Transverse colon (tissue), 4 donors: ENCODE data around the gene NCEH1. TPM values are rescaled to one million over a fixed set of nuclear protein-coding genes. Genes with fewer than 3 reads are reported as not detected.
A peak's percentile ranks its signal among the peaks of the same experiment; 100 is the strongest.
"Not testable (repeated sequence)": the region's sequence is repeated elsewhere in the genome, so short reads cannot be mapped to it uniquely, and the experiment has no call there.

Source experiments
- DNase-seq: peaks from one replicate; pipeline ENCODE4 v3.0.0-alpha.2; 2019
- H3K27ac ChIP-seq, 4 donors: fragments of 200-600 bp; sonication (generic); 2 replicates each; pipeline ENCODE4 v1.5.1; 2016 to 2018; ENCODE audit warnings: inconsistent platforms in 4 of 4
- H3K27me3 ChIP-seq: fragments of 200-600 bp; sonication (generic); 2 replicates; pipeline ENCODE4 v1.5.1; 2017; ENCODE audit warnings: inconsistent platforms
- H3K36me3 ChIP-seq, 4 donors: fragments of 200-600 bp; sonication (generic); 2 replicates each; pipeline ENCODE4 v1.5.1; 2017 to 2019; ENCODE audit warnings: inconsistent platforms in 4 of 4
- H3K4me1 ChIP-seq, 4 donors: fragments of 200-600 bp; sonication (generic); 2 replicates each; pipeline ENCODE4 v1.5.1; 2017 to 2020; ENCODE audit warnings: inconsistent platforms in 4 of 4
- H3K4me3 ChIP-seq, 4 donors: fragments of 200-600 bp; sonication (generic); 1 replicate in 1 of 4; 2 replicates in 3 of 4; pipeline versions ENCODE4 v1.5.1 to v1.6.1; 2017 to 2019; ENCODE audit warnings: inconsistent platforms in 4 of 4
- H3K9me3 ChIP-seq, 2 donors: fragments of 200-600 bp; sonication (generic); 2 replicates each; pipeline ENCODE4 v1.5.1; 2017 to 2019; ENCODE audit warnings: inconsistent platforms in 2 of 2
- EP300 ChIP-seq: sonication (generic); formaldehyde crosslinking; IDR thresholded peaks from one replicate; pipeline ENCODE4 v1.6.1; 2017; ENCODE audit warnings: antibody characterized with exemption, low read depth
- POLR2A ChIP-seq: fragments of 450-650 bp; IDR thresholded peaks from one replicate; pipeline ENCODE4 v1.6.1; 2016; ENCODE audit warnings: antibody characterized with exemption, mild to moderate bottlenecking, moderate library complexity
- POLR2AphosphoS5 ChIP-seq, 3 donors: sonication (generic); formaldehyde crosslinking; IDR thresholded peaks; one replicate each; pipeline ENCODE4 v1.6.1; 2016; ENCODE audit warnings: antibody characterized with exemption in 3 of 3
- WGBS, 2 donors: methylation state at CpG; one replicate each; pipeline ENCODE4 v1.1.5; 2018; ENCODE audit warnings: low coverage in 1 of 2; 5-methylcytosine and 5-hydroxymethylcytosine counted together
- in situ Hi-C, 4 donors: fragments of 200-750 bp; cut with MboI; loops; one replicate each; pipeline versions ENCODE4 v1.15.0 to v1.15.1; 2017; ENCODE audit warnings: low sequenced_read_pairs in 3 of 4, low pct_ligation_motif_present in 1 of 4, low pct_unique_long_range_greater_than_20kb in 1 of 4
- intact Hi-C: fragments of 100-400 bp; cut with DNase I; formaldehyde crosslinking; loops from one replicate; pipeline ENCODE4 v1.15.1; 2023; ENCODE audit warnings: low total_unique reads
- total RNA-seq, 4 donors: library from RNA; depleted of rRNA; stranded (reverse); fragments of >200 nt; gene quantifications; one replicate each; pipeline ENCODE4 v1.1.0, GENCODE V29; 2016
- TF ChIP-seq, protein P1 (sequence below), 5 experiments: fragments of 200-600 bp in 3 of 5; fragments of 450-650 bp in 2 of 5; sonication (generic) in 3 of 5; IDR thresholded peaks; 1 replicate in 2 of 5; 2 replicates in 3 of 5; pipeline ENCODE4 v1.5.1; 2016 to 2017; ENCODE audit warnings: antibody characterized with exemption in 5 of 5, inconsistent platforms in 3 of 5, mild to moderate bottlenecking in 2 of 5, moderate library complexity in 1 of 5

NCEH1 gene
- total RNA-seq, 4 donors from 2014 or later, result 2.4 to 88.3 (median 29.3) TPM

DNA sequence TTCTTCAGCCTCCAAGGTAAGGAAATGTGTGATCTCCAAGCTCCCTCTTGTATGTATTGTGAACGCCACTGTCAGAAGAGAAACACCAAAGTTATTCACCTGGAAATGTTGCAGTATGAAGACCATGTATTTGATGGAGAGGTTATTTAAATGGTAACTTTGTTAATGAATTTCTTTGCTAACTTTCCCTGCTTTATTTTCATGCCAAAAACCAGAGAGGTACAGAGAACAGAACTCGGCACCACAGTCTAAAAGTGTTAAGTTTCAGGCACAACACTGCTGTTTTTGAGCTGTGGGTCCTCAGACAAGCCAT lies 114.5 kb downstream of the NCEH1 start:
- peaks cover 15 to 32% (median 28%) of the 10 kb centered on the region in 4 donors for H3K4me1 ChIP-seq
- in situ Hi-C loops, result loop anchor here in 3 of 4 donors (5.0 to 10.0 kb wide), 2 partner anchors 112 to 114 kb away; no protein-coding TSS in a partner anchor
- 29 to 33% methylated on average over 2 of the region's 2 CpGs for WGBS, 2 donors

DNA sequence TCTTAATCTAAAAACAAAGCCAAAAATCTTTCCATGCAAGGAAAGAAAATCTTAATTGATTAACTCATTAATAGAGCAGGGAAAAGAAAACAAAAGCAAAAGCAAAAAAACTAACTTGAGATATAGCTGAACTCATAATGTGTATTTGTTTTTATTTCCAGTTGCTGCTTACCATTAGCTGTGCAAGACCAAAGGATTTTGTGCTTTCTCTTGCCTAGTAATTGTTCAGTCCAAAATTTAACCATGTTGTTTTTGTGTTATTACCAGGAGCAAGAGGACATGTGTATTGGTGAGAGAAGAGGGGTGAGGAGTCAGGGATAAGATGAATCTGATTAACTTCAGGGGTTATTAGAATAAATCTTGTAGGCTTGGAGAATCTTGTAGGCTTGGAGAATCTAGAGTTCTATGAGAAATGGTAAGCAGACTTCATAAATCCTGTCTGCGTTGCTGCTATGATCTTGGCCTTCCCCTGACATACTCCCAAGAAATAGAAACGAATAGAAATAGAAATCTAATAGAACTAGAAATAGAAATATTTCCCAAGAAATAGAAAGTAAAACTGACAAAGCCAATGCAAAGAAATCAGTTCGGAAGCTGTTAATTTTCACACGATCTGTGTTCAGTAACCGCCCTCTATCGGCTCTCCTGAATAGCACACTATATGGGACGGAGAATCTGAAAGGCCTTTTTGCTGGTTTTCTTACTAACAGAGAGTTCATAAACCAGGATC lies 115.0 kb downstream of the NCEH1 start:
- in situ Hi-C loops (loop anchor here in 3 of 4 donors (5.0 to 10.0 kb wide), 2 partner anchors 111 to 114 kb away; no protein-coding TSS in a partner anchor), intact Hi-C loops (loop anchor here (2.0 kb wide), 1 partner anchor 107 kb away; no protein-coding TSS in a partner anchor)
- Histone ChIP-seq H3K4me1 (peaks cover 15 to 36% (median 27%) of the 10 kb centered on the region in 4 donors), H3K27me3 (no peaks in the 10 kb centered on the region), H3K9me3 (no peaks in the 10 kb centered on the region), H3K27ac (peak overlapping the region; percentile 83 to 88 (median 86)), H3K4me3 (peak overlapping the region in 3 of 4 donors; percentile 18 to 42 (median 19)), H3K36me3 (no peaks in the 10 kb centered on the region)
- WGBS, 2 donors, result 2 to 5% methylated on average over 7 of the region's 7 CpGs
- no peak for TF ChIP-seq POLR2A
- TF ChIP-seq POLR2AphosphoS5 (IDR thresholded peaks at IDR 0.05), result no peak
- TF ChIP-seq, protein P1, sequence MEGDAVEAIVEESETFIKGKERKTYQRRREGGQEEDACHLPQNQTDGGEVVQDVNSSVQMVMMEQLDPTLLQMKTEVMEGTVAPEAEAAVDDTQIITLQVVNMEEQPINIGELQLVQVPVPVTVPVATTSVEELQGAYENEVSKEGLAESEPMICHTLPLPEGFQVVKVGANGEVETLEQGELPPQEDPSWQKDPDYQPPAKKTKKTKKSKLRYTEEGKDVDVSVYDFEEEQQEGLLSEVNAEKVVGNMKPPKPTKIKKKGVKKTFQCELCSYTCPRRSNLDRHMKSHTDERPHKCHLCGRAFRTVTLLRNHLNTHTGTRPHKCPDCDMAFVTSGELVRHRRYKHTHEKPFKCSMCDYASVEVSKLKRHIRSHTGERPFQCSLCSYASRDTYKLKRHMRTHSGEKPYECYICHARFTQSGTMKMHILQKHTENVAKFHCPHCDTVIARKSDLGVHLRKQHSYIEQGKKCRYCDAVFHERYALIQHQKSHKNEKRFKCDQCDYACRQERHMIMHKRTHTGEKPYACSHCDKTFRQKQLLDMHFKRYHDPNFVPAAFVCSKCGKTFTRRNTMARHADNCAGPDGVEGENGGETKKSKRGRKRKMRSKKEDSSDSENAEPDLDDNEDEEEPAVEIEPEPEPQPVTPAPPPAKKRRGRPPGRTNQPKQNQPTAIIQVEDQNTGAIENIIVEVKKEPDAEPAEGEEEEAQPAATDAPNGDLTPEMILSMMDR (IDR thresholded peaks at IDR 0.05), result peak; percentile 74 to 88 (median 83)
- TF ChIP-seq EP300, result no peak
- peak; percentile 32 for DNase-seq

More for the DNA sequence above, 114.5 kb downstream of the NCEH1 start:
- Histone ChIP-seq H3K36me3 (no peaks in the 10 kb centered on the region), H3K4me3 (no peak overlapping the region), H3K27ac (peak overlapping the region in 3 of 4 donors; percentile 84 to 88 (median 87)), H3K27me3 (no peaks in the 10 kb centered on the region), H3K9me3 (no peaks in the 10 kb centered on the region)
- no peak for DNase-seq
- TF ChIP-seq EP300 (no peak), POLR2A (no peak)
- TF ChIP-seq, protein P1 (IDR thresholded peaks at IDR 0.05), result peak in 1 of 5 experiments; percentile 8
- intact Hi-C loops, result loop anchor here (2.0 kb wide), 1 partner anchor 108 kb away; no protein-coding TSS in a partner anchor

DNA sequence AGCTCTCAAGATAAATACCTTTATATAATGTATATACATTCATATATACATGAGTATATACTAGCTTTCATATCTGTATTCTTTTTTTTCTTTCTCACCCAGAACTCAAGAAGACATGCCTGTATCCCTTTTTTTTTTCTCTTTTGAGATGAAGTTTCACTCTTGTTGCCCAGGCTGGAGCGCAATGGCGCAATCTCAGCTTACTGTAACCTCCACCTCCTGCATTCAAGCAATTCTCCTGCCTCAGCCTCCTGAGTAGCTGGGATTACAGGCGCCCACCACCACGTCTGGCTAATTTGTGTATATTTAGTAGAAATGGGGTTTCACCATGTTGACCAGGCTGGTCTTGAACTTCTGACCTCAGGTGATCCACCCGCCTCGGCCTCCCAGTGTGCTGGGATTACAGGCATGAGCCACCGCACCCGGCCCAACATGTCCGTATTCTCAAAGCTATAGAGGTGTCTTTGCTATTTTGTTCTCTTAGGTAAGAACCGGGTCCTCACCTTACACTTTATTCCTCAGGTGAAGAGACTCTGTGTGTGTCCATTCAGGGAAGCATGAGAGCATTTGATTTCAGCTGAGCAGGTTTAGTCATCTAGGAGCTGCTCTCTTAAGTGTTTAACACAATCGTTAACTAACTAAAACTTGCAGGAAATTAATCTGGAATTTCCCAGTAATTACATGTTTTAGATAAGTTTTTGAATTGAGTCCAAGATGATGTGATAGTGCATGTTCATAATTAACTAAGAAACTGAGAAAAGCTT lies 115.8 kb downstream of the NCEH1 start:
- 0 to 50% methylated on average over 2 to 11 of the region's 11 CpGs for WGBS, 2 donors
- H3K27ac ChIP-seq, result peak overlapping the region; percentile 83 to 88 (median 86)
- H3K4me1 ChIP-seq, result peaks cover 15 to 34% (median 24%) of the 10 kb centered on the region in 4 donors
- H3K36me3 ChIP-seq, H3K27me3 ChIP-seq, DNase-seq, intact Hi-C loops, H3K9me3 ChIP-seq: not testable (repeated sequence)
- in situ Hi-C loops, result loop anchor here in 3 of 4 donors (5.0 to 10.0 kb wide), 2 partner anchors 110 to 113 kb away; no protein-coding TSS in a partner anchor
- peak overlapping the region in 1 of 4 donors; percentile 20 for H3K4me3 ChIP-seq

DNA sequence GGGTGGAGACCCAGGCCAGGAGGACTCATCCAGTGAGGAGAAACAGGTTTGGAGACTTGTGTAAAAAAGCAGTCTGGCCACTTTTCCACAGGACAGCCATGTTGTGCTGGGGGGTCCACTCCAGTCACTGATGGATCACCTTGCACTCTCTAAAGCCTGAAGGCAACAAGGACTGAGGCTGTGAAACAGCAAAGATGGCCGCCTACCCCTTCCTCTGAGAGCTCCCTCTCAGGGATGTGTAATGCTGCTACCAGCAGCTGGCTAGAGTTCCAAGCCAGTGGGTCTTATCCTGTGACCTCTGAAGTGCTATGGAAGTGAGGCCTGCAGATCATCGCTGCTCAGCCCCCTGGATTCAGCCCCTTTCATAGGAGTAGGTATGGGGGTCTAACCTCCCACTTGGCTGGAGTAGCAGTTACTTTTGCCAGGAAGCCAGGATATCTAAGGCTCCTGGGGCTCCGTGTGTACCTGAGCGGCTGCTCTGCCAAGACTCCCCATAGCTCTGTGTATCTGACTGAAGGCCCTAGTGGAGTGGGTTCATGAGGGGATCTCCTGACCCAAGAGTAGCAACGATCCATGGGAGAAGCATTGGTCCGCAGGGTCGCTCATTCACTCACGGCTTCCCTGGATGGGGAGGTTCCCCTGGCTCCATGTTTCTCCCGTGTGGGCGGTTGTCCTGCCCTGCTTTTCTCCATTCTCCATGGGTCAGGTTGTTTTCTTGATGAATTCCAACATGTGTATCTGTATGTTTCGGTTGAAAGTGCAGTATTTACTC lies 117.8 kb downstream of the NCEH1 start:
- H3K9me3 ChIP-seq, result no peaks in the 10 kb centered on the region
- in situ Hi-C loops, result loop anchor here in 2 of 4 donors (10.0 kb wide), 1 partner anchor 108 kb away; no protein-coding TSS in a partner anchor
- no peak overlapping the region for H3K4me3 ChIP-seq
- H3K36me3 ChIP-seq, result no peaks in the 10 kb centered on the region
- peaks cover 15 to 34% (median 24%) of the 10 kb centered on the region in 4 donors for H3K4me1 ChIP-seq
- intact Hi-C loops, result no loop called here
- TF ChIP-seq, protein P1 (IDR thresholded peaks at IDR 0.05), result no peak
- no peak for TF ChIP-seq POLR2A
- TF ChIP-seq POLR2AphosphoS5 (IDR thresholded peaks at IDR 0.05), result no peak
- no peak for TF ChIP-seq EP300
- DNase-seq, result no peak
- H3K27me3 ChIP-seq, result no peaks in the 10 kb centered on the region
- no peak overlapping the region for H3K27ac ChIP-seq
- 95% methylated on average over 11 of the region's 11 CpGs; no CpG with 5 or more reads in 1 of the 2 donors for WGBS, 2 donors
